ENCODE data around the gene FHL2. TPM values are rescaled to one million over a fixed set of nuclear protein-coding genes. Genes with fewer than 3 reads are reported as not detected.

FHL2 gene
- total RNA-seq, 4 donors from 2014 or later = 27.4 to 100 (median 62.7) TPM

- intact Hi-C loops (cut with DNase I; ENCODE audit: low total_unique reads) = no loop called here
- TF ChIP-seq, protein P1, sequence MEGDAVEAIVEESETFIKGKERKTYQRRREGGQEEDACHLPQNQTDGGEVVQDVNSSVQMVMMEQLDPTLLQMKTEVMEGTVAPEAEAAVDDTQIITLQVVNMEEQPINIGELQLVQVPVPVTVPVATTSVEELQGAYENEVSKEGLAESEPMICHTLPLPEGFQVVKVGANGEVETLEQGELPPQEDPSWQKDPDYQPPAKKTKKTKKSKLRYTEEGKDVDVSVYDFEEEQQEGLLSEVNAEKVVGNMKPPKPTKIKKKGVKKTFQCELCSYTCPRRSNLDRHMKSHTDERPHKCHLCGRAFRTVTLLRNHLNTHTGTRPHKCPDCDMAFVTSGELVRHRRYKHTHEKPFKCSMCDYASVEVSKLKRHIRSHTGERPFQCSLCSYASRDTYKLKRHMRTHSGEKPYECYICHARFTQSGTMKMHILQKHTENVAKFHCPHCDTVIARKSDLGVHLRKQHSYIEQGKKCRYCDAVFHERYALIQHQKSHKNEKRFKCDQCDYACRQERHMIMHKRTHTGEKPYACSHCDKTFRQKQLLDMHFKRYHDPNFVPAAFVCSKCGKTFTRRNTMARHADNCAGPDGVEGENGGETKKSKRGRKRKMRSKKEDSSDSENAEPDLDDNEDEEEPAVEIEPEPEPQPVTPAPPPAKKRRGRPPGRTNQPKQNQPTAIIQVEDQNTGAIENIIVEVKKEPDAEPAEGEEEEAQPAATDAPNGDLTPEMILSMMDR (IDR thresholded peaks at IDR 0.05) = no peak
- TF ChIP-seq POLR2A (IDR thresholded peaks at IDR 0.05) = no peak
- H3K36me3 ChIP-seq = no peaks in the 10 kb centered on the region
- H3K4me1 ChIP-seq = peaks cover 0 to 9% of the 10 kb centered on the region in 2 donors
- H3K9me3 ChIP-seq = no peaks in the 10 kb centered on the region
- no peak overlapping the region for H3K4me3 ChIP-seq
- no peak for DNase-seq
- H3K27me3 ChIP-seq = no peaks in the 10 kb centered on the region
- no peak overlapping the region for H3K27ac ChIP-seq
Measured at GRCh38 chr2:105334211-105334610, 64.6 kb downstream of the FHL2 start.

GRCh38 chr2:105330681-105331375 is 68.0 kb downstream of the FHL2 start:
- no peak for DNase-seq
- Histone ChIP-seq H3K4me1 (no peaks in the 10 kb centered on the region), H3K27me3 (no peaks in the 10 kb centered on the region), H3K9me3 (no peaks in the 10 kb centered on the region), H3K36me3 (no peaks in the 10 kb centered on the region), H3K27ac (no peak overlapping the region), H3K4me3 (no peak overlapping the region)
- TF ChIP-seq, protein P1 (IDR thresholded peaks at IDR 0.05) = no peak
- no peak for TF ChIP-seq POLR2A (IDR thresholded peaks at IDR 0.05)
- intact Hi-C loops (cut with DNase I; ENCODE audit: low total_unique reads) = no loop called here

GRCh38 chr2:105329561-105330495 is 69.0 kb downstream of the FHL2 start, which contains the start of gene TGFBRAP1:
TSS of gene TGFBRAP1 (minus strand) at chr2:105329735. CDS start at chr2:105308301, 21,434 bp downstream.
- Histone ChIP-seq H3K9me3 (no peaks in the 10 kb centered on the region), H3K4me3 (peak within 1 kb of the TSS; percentile 58 to 92), H3K27ac (peak within 1 kb of the TSS; percentile 83 to 84), H3K36me3 (no peaks in the 10 kb centered on the region), H3K4me1 (no peaks in the 10 kb centered on the region), H3K27me3 (no peaks in the 10 kb centered on the region)
- TF ChIP-seq, protein P1 (IDR thresholded peaks at IDR 0.05) = peak in 1 of 4 experiments; percentile 17
- TF ChIP-seq POLR2A (IDR thresholded peaks at IDR 0.05) = peak in 1 of 2 donors; percentile 40
- DNase-seq = peak; percentile 22 to 48
- intact Hi-C loops (cut with DNase I; ENCODE audit: low total_unique reads) = no loop called here

GRCh38 chr2:105329197-105329554 is 69.7 kb downstream of the FHL2 start:
- Histone ChIP-seq H3K27me3 (no peaks in the 10 kb centered on the region), H3K27ac (peak overlapping the region; percentile 75 to 84), H3K9me3 (no peaks in the 10 kb centered on the region), H3K4me3 (peak overlapping the region; percentile 31 to 60), H3K4me1 (no peaks in the 10 kb centered on the region), H3K36me3 (no peaks in the 10 kb centered on the region)
- intact Hi-C loops (cut with DNase I; ENCODE audit: low total_unique reads) = no loop called here
- no peak for DNase-seq
- TF ChIP-seq POLR2A (IDR thresholded peaks at IDR 0.05) = no peak
- TF ChIP-seq, protein P1 (IDR thresholded peaks at IDR 0.05) = no peak
